ENCODE measurements around the gene TCP11L1.
"Not testable (repeated sequence)": the region's sequence is repeated elsewhere in the genome, so short reads cannot be mapped to it uniquely, and the experiment has no call there.

Gene TCP11L1, protein sequence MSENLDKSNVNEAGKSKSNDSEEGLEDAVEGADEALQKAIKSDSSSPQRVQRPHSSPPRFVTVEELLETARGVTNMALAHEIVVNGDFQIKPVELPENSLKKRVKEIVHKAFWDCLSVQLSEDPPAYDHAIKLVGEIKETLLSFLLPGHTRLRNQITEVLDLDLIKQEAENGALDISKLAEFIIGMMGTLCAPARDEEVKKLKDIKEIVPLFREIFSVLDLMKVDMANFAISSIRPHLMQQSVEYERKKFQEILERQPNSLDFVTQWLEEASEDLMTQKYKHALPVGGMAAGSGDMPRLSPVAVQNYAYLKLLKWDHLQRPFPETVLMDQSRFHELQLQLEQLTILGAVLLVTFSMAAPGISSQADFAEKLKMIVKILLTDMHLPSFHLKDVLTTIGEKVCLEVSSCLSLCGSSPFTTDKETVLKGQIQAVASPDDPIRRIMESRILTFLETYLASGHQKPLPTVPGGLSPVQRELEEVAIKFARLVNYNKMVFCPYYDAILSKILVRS

DNA sequence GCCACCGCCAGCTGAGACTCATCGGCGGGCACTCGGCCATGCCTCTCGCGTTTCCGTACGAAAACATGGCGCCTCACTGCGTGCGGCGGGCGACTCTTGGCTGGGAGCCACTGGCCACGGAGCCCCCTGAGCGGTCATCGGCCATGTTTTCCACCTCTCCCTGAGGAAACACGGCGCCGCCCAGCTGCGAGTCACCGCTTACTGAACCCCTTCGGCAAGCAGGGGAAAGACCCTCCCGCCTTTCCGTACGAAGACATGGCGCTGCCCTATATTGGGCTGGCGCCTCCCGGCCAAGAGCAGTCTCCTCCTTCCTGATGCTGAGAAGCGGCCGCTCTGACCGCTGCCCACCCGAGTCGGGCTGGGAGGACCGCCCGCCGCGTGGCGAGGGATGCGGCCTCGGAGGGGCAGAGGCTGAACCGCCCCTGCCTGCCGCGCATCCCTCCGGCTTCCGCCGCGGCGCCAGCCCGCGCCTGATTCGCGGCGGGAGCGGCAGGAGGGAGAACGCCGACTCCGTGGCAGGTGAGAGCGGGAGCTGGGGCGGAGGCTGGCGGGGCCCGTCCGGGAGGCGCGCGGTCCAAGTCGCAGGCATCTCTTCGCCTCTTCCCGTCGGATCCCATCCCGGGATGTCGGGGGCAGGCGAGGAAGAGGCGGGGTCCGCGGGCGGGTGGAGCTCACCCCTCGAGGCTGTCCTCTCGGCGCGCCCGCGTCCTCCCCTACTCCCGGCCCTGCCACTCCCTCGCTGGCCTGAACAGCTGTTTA lies at the start of gene TCP11L1:
Gene TCP11L1 (plus strand): TSS at position 299 of the 759 bp plus-strand sequence. CDS start 4,202 bp downstream, outside the sequence.
- DNase-seq: peak; percentile 74

DNA sequence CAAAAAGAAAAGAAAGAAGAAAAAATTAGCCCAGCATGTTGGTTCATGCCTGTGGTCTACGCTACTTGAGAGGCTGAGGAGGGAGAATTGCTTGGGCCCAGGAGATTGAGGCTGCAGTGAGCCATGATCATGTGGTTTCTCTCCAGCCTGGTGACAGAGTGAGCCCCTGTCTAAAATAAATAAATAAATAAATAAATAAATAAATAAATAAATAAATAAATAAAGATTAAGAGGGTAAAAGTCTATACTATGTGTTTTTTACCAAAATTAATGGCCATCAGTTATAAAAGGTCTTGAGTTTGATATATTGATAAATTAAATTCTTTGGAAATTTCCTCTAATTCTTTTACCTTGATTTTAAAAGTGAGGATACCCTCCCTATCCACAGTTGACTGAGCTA lies 48.9 kb upstream of the TCP11L1 start:
- DNase-seq: no peak

DNA sequence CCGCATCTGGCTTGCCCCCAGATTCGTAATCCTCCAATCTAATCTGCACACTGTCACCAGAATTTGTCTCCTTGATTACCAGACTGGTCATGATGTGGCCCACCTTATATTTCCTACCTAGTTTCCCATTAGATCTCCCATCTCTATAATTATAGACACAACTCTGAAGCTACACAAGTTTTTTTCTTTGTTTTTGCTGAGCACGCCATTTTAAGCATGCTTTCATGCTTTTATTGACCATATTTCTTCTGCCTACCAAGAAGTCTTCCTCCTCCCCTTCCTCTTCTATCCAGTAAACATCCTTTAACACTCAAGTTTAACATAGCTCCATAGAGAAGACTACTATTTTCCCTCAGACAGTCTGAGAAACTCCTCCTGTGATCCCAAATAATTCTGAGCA lies 47.9 kb upstream of the TCP11L1 start:
- DNase-seq: no peak

DNA sequence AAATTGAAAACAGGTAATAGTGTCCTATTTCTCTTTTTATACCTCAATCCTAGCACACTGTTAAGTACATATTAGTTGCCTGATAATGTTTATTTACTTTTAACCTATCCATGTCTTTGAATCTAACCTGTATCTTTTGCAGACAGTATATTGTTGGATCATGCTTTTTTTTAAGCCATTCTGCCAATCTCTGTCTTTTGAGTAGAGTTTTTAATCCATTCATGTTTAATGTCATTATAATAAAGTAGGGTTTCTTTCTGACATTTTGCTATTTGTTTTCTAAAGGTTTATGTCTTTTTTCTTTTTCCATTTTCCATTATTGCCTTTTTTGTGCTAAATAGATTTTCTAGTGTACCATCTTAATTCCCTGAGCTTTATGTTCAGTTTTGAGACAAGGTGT lies 47.5 kb upstream of the TCP11L1 start:
- no peak for DNase-seq

DNA sequence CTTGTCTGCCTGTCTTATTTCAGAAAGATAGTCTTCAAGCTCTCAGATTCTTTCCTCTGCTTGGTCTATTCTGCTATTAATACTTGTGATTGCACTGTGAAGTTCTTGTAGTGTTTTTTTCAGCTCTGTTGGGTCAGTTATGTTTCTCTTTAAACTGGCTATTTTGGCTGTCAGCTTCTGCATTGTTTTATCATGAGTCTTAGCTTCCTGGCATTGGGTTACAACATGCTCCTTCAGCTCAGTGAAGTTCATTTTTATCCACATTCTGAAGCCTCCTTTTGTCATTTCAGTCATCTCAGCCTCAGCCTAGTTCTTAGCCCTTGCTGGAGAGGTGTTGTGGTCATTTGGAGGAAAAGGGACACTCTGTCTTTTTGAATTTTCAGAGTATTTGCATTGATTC lies 39.2 kb upstream of the TCP11L1 start:
- DNase-seq: no peak

DNA sequence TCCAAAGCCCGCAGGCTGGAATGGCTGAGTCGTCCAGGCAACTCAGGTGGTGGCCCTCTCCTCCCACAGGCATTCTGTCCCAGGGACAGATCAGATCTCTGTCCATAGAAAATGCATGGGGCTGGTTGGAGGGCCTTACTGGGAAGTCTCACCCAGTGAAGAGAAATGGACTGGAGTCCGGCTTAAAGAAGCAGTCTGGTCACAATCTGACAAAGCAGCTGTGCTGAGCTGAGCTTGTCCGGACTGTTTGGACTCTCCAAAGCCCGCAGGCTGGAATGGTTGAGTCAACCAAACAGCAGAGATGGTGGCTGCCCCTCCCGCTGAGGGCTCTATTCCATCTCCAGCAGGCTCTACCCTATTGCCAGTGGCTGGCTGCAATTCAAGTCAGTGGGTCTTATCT lies 38.1 kb upstream of the TCP11L1 start:
- DNase-seq: no peak

DNA sequence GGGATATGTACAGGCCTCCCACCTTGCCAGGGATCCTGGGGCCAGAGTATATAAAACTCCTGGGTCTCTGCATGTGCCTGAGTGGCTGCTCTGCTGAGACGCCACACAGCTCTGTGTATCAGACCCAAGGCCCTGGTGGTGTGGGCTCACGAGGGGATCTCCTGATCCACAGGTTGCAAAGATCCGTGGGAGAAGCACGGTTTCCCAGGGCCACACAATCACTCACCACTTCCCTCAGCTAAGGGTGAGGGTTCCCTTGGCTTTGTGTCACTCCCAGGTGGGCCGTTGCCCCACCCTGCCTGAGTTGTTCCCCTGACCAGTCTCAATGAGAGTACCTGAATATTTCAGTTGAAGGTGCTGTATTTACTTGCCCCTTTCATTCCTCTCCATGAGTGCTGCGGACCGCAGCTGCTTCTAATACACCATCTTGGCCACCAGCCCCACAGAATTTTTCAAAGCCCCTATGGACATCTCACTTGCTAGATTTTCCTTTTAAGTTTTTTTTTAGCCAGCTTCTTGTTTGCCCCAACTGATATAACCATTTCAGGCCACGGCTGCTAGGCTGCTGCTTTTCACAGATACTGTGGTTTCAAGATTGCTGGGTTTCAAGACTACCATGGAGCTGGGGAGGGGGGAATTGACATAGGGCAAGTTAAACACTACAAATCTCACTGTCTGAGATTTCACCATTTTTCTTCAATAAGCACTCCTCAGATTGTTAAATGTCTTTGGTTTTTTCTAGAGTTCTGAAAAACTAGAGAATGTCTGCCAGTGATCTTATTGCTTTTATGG lies 37.4 kb upstream of the TCP11L1 start:
- DNase-seq: no peak

DNA sequence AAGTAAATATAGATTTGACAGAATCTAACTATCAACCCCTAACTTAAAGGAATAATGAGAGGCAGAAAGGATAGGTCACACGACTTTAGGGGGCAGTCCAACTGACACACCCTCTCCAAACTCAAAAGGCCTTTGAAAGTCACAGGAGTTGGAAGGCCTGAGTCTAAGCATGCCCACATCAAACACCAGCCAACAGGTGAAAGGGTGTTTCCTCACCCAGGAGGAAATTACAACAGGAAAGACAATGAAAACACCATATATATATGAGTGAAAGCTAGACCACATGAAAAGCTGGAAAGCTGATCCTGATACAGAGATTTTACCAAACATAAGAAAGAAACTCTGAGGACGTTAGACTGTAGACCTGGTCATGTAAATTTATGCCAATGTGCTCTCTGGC lies 34.2 kb upstream of the TCP11L1 start:
- peak; percentile 39 for DNase-seq

DNA sequence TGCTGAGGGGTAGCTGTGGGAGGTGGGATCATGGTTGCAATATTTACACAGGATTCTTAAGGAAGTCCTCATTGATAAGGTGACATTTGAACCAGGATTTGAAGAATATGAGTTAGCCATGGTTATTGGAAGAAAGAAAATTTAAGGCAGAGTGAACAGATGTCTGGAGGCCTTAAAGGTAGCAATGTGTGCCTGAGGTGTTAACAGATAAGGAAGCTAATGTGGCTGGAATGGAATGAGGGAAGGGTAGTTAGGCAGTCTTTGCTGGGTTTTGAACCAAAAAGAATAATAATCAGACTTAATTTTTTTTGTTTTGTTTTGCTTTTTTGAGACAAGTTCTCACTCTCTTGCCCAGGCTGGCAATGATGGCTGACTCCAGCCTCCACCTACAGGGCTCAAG lies 33.4 kb upstream of the TCP11L1 start:
- DNase-seq: no peak

DNA sequence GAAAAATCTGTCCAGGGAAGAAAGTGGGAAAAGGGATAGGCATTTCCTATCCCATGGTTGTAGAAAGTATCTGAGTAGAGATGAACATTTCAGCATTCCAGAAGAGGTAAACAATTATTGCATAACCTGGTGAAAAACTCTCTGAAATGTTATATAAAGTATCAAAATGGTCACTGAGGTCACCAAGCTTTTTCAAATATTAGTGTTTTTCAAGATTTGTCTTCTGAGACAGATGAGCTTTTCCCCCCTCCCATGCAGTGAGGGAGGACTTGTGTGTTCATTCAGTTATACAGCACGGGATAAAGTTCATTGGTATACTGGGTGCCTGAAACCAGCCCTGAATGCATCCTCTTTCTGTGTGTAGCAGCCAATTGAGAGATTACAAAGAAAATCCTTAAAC lies 25.6 kb upstream of the TCP11L1 start:
- no peak for DNase-seq

DNA sequence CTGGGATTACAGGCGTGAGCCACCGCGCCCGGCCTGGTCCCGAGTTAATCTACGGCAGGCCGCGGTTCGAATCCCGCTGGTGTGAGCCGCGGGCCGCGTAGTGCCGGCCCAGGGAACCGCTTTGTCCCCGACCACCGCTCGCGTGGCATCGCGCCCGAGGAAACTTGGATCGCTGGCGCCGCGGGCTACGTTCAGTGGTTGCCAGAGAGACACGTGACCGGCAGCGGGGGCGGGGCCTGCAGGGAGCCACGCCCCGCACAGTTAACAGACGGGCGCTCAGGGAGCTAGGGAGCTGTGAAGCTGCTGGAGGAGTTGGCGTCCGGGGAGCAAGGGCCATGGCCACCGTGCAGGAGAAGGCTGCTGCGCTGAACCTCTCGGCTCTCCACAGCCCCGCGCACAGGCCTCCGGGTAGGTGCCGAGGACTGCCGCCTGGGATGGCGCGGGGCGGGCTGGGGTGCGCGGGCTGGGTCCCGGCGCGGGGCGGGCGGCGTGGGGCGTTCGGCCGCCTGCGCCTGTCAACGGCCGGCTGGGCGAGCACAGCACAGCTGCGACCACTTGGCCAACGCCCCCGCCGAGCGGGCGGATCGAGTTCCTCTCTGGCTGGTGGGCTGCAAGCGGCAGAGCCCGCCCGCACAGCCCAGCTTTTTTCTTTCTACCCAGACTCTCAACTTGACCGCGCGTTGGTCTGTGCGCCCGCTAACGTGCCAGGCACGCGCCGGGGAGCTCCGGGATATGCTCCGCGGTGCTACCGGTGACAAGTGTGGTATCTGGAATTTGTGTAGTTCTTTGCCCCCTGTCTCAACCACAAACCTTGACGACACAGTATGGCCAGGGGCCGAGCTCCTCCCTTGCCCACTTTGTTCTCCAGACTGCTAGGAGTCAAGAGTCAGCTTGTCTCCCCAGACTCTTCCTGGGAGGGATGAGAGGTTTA lies 23.5 kb upstream of the TCP11L1 start, which contains the start of gene DEPDC7:
Gene DEPDC7 (plus strand): TSS at position 258 of the 931 bp plus-strand sequence. CDS start 78 bp downstream, at position 336.
- DNase-seq: peak; percentile 55

DNA sequence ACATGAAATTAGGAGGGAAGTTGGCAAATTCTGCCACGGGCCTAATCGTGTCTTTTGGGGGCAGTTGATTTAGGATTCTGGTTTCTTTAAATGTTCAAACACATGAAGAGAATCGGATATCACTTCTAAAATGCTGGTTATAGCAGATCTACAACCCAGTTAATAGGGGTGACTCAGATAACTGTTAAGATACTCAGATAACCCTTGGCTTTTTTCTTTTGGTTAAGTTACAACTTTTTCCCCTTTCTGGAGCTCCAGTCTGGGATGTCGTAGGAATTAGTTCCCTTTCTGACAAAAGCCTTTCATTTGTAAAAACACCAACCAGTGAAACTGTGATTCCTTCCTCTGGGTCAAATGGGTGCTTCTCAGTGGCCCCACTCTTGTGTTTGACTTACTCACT lies 22.7 kb upstream of the TCP11L1 start:
- DNase-seq: no peak

DNA sequence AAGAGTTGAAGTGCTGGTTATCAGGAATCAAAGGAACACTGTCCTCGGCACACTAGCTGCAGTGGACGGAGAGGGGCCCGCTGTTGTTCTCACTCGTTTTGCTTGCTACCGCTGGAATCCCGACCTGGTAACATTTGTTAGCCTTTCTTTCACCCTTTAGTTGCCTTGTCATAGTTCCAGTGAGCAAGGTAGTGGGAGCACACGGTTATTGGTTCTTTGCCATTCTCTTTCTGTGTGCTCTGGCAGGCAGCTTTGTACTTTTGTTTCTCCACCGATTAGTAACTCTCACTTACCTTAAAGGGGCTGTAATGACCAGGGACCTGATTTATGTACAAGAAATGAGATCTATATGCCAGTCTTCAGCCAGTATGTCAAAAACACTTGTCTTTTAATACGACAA lies 21.9 kb upstream of the TCP11L1 start:
- no peak for DNase-seq

DNA sequence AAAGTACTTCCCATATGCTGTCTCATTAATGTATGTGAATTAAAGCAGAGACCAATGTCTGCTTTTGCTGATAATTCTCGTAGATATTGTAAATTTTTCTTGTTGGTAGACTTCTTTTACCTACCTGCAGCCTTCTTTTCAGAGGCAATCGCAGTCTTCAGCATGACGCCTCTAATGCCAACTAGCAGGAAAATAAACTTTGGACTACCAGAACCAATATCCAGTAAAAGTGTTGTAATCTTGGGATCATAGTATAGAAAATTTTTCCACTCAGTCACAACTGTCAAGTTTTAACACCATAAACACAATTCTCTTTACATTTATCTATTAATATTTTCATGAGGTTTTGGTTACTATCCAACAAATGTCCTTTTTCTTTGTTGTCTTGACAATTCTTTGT lies 21.4 kb upstream of the TCP11L1 start:
- no peak for DNase-seq

DNA sequence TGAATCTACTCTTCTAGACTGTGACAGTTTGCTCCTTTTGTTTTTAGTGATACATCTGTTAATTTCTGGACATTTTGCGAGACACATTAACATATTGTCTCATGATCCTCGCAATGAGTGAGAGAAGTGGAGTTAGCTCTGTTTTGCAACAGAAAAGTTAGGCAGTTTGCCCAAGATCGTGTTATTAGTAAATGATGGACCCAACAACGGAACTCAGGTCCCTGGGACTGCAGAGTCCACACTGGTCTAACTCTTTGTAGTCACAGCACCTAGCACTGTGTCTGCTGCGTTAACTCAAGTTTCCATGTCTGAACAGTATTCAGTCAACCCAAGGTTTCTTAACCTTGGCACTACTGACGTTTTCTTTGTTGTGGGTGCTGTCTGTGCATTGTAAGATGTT lies 20.5 kb upstream of the TCP11L1 start:
- DNase-seq: no peak

DNA sequence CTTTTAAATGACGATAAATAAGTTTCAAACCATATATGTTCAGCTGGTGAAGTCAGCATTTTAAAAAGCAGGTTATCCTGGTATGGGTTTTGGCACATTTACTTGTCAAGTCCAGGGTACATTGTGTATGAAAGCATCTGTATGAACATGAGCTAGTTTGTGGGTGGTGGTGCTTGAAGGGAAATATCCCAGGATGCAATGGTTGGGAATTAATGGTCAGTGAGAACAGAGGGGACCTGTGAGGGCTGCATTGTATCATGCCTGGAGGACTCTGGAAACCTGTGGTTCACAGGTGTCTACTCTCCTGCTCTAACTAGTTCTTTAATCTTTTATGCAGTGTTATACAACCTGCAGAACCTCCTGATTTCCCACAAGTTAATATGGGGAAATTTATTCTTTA lies 17.9 kb upstream of the TCP11L1 start:
- no peak for DNase-seq

DNA sequence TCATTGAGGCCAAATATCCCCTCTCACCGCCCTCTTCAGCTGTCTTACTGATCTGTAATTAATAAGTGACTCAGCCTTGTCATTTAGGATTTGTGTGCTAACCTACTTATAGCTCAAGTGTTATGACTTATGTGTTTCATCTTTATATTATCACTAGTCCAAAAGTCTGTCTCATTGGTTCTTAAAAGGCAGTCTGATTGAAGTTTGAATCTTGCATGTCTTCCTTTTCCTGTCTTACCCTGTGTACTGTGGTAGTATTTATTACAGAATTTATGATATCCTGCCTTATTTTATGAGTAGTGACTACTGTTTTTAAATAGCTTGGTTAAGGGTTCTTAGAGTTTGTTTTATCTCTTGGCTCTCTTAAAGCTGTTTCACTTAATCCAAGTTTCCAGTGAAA lies 17.4 kb upstream of the TCP11L1 start:
- no peak for DNase-seq

DNA sequence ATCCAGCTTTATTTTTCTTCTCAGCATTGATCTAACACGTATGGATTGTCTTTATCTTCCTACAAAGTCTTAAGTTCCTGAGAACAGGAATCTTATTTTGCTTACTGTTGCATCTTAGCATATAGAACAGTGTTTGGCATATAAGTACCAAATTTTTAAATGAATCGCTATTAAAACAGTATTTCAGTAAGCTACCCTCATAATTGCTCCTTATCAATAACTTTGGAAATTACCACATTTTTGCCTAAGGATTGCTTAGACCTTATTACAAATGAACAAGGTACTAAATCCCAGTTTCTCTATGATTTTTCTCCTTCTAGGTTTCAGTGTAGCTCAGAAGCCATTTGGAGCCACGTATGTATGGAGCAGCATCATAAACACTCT lies 14.0 kb upstream of the TCP11L1 start:
- no peak for DNase-seq

DNA sequence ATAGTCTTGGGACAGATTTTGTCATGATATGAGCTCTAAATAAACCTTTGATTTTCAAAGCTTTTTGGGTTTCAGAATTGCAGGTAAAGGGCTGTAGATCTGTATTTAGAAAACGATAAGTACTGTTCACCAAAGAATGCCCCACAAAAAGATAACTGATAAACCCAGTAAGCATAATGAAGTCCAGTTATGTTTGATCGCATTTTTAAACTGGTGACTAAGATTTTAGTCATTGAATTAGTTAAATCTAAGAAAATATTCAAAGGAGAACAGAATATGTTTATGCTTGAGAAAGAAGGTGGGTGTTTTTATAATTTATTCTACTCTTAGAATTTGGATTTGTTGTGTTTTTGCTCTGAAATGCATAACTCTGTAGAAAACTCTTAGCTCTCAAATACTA lies 12.1 kb upstream of the TCP11L1 start:
- DNase-seq: no peak

DNA sequence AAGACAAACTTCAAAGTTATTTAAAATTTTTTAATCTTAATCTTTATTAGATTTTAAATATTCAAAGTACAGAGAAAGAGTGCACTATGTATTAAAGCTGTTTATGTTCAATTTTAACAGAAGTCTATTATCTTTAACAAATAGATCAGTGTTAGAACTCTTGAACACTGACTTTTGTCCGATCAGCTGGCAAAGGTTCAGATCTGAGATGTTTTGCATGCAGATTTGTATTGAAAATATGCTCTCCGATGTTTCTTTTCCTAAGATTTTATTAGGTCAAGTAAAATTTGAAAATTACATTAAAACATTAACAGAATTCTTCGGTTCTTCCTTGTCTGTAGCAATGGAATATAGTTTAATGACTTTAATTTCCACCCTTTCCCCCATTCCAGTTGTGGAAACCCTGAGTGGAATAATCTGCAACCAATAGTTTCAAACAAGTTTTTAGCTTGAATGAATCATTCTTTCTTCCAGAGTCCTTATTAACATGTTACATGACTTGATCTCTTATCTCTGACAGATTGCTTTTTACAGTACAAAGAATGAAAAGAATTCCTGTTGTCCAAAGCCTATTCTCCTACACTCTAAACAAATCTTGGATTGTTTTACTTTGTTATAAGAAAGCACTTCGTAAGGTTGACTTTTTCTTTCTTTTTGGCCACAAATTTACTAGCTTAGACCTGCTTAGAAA lies 11.4 kb upstream of the TCP11L1 start:
- DNase-seq: no peak

DNA sequence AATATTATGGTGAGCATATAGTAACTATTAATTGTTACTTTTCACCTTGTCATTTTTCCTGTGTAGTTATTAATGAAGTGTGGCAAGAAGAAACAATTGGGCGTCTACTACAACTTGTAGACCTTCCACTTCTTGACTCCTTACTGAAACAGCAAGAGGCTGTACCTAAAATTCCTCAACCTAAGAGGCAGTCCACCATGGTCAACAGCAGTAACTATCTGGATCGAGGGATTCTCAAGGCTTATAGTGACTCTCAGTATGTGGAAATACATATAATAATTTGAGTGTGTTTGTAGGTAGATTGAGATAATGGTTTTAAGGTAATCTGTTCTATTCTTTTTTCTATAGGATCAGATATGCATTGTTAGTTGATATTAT lies 10.8 kb upstream of the TCP11L1 start:
- no peak for DNase-seq

DNA sequence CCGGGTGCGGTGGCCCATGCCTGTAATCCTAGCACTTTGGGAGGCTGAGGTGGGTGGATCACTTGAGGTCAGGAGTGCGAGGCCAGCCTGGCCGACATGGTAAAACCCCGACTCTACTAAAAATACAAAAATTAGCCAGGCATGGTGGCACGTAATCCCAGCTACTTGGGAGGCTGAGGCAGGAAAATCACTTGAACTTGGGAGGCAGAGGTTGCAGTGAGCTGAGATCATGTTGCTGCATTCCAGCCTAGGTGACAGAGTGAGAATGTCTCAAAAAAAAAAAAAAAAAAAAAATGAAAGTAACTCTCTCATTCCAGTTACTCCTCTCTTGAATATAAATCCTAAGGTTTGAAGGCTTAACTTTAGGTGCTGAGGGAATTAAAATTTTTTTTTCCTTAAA lies 10.2 kb upstream of the TCP11L1 start:
- not testable (repeated sequence) for DNase-seq

Data from CD4-positive, alpha-beta T cell treated with Interleukin-4 for 4 hours (primary cell).